Esophagus squamous epithelium (tissue), 5 donors: ENCODE results near the gene MFSD6L. TPM values are rescaled to one million over a fixed set of nuclear protein-coding genes. Genes with fewer than 3 reads are reported as not detected.
"Not testable (repeated sequence)": the region's sequence is repeated elsewhere in the genome, so short reads cannot be mapped to it uniquely, and the experiment has no call there.

Experiments used
- DNase-seq: peaks from one replicate; lab custom pipeline; 2025; lab: John Stamatoyannopoulos, UW
- H3K27ac ChIP-seq, 4 donors: fragments of 200-600 bp; sonication (generic); one replicate each; pipeline ENCODE4 v1.5.1; 2016 to 2019; ENCODE audit warnings: mild to moderate bottlenecking in 1 of 4
- H3K27me3 ChIP-seq, 4 donors: fragments of 200-600 bp; sonication (generic); 1 replicate in 3 of 4; 2 replicates in 1 of 4; pipeline versions ENCODE4 v1.5.1 to v1.6.0; 2017 to 2021; ENCODE audit warnings: antibody characterized with exemption in 1 of 4
- H3K36me3 ChIP-seq, 3 donors: fragments of 200-600 bp; sonication (generic); one replicate each; pipeline ENCODE4 v1.5.1; 2016 to 2019
- H3K4me1 ChIP-seq, 3 donors: fragments of 200-600 bp; sonication (generic); one replicate each; pipeline ENCODE4 v1.5.1; 2017 to 2019
- H3K4me3 ChIP-seq, 4 donors: fragments of 200-600 bp; sonication (generic); 1 replicate in 3 of 4; 2 replicates in 1 of 4; pipeline ENCODE4 v1.5.1; 2016 to 2019; ENCODE audit warnings: mild to moderate bottlenecking in 2 of 4, moderate library complexity in 1 of 4
- H3K9me3 ChIP-seq, 3 donors: fragments of 200-600 bp; sonication (generic); one replicate each; pipeline ENCODE4 v1.5.1; 2016 to 2019
- POLR2A ChIP-seq, 4 donors: fragments of 450-650 bp; IDR thresholded peaks; one replicate each; pipeline ENCODE4 v1.6.1; 2017; ENCODE audit warnings: antibody characterized with exemption in 4 of 4, mild to moderate bottlenecking in 4 of 4, moderate library complexity in 3 of 4
- WGBS, 2 donors: methylation state at CpG; one replicate each; pipeline ENCODE4 v1.1.5; 2018; 5-methylcytosine and 5-hydroxymethylcytosine counted together
- intact Hi-C: fragments of 100-400 bp; cut with DNase I; formaldehyde crosslinking; loops from one replicate; pipeline ENCODE4 v1.15.0; 2022
- total RNA-seq, 4 donors: library from RNA; depleted of rRNA; stranded (reverse); fragments of >200 nt; gene quantifications; one replicate each; pipeline ENCODE4 v1.1.0, GENCODE V29; 2016
- TF ChIP-seq, protein P1 (sequence below), 6 experiments: fragments of 450-650 bp in 4 of 6; fragments of 200-600 bp in 2 of 6; sonication (generic) in 2 of 6; IDR thresholded peaks; one replicate each; pipeline ENCODE4 v1.5.1; 2016 to 2019; ENCODE audit warnings: antibody characterized with exemption in 6 of 6, mild to moderate bottlenecking in 4 of 6, moderate library complexity in 4 of 6
- donor health status: DM: yes; HTN: yes; CAD: no.

The MFSD6L gene
- total RNA-seq, 4 donors from 2014 or later = 0.19 to 0.62 (median 0.48) TPM

DNA sequence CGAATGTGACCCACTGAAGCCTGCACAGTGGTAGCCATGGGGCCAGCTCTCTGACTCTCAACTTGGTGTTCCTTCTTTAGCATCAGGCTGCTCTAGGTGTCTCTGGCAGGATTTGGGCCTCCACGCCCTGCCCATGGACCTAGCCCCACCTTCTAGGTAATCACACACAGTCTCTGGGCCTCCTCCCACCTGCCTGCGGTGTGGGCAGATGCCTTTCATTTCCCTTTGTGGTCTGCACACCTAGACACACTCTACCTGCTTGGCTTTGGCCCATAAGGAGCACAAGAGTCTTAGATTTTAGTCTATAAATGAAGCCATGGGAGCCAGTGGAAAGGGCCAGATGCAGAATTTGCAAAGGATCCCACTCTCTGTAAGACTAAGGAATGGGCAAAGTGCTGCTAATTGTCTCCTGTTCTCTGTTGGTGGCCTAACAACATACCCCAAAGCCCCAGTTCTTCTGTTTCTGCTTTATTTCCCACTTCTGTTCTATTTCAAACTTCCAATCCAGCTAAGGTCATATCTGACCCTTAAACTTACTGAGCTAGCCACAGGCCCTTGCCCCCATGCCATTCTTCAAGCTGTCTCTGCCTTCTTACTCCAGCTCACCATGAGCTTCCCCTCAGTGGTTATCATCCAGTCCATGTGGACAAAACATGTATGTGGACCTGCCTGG lies 7.2 kb upstream of the MFSD6L start:
- H3K27me3 ChIP-seq = peaks cover 0 to 32% (median 0%) of the 10 kb centered on the region in 4 donors
- no peak overlapping the region for H3K4me3 ChIP-seq
- intact Hi-C loops = no loop called here
- peaks cover 0 to 11% (median 0%) of the 10 kb centered on the region in 3 donors for H3K9me3 ChIP-seq
- DNase-seq = no peak
- WGBS, 2 donors = 79 to 82% methylated on average over 3 of the region's 3 CpGs
- H3K27ac ChIP-seq = no peak overlapping the region
- no peaks in the 10 kb centered on the region for H3K36me3 ChIP-seq
- no peaks in the 10 kb centered on the region for H3K4me1 ChIP-seq
- TF ChIP-seq POLR2A (IDR thresholded peaks at IDR 0.05) = no peak
- TF ChIP-seq, protein P1, sequence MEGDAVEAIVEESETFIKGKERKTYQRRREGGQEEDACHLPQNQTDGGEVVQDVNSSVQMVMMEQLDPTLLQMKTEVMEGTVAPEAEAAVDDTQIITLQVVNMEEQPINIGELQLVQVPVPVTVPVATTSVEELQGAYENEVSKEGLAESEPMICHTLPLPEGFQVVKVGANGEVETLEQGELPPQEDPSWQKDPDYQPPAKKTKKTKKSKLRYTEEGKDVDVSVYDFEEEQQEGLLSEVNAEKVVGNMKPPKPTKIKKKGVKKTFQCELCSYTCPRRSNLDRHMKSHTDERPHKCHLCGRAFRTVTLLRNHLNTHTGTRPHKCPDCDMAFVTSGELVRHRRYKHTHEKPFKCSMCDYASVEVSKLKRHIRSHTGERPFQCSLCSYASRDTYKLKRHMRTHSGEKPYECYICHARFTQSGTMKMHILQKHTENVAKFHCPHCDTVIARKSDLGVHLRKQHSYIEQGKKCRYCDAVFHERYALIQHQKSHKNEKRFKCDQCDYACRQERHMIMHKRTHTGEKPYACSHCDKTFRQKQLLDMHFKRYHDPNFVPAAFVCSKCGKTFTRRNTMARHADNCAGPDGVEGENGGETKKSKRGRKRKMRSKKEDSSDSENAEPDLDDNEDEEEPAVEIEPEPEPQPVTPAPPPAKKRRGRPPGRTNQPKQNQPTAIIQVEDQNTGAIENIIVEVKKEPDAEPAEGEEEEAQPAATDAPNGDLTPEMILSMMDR (IDR thresholded peaks at IDR 0.05) = no peak

DNA sequence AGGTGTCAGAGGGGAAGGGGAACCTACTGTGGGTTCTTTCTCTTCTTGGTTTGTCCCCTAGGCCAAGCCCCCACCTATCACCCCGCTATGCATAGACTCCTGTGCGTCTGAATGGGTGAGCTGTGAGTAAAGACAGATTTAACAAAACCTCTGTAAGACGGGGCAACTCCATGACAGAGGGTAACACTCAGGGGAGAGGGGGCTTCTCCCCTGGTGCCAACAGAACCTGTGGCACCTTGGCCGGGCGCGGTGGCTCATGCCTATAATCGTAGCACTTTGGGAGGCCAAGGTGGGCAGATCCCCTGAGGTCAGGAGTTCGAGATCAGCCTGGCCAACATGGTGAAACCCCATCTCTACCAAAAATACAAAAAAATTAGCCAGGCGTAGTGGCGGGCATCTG lies 6.2 kb upstream of the MFSD6L start:
- WGBS, 2 donors = 93 to 100% methylated on average over 3 to 10 of the region's 10 CpGs
- H3K27me3 ChIP-seq = peaks cover 0 to 32% (median 0%) of the 10 kb centered on the region in 4 donors
- H3K4me1 ChIP-seq, H3K4me3 ChIP-seq, H3K27ac ChIP-seq, H3K9me3 ChIP-seq, H3K36me3 ChIP-seq, DNase-seq, intact Hi-C loops: not testable (repeated sequence)

DNA sequence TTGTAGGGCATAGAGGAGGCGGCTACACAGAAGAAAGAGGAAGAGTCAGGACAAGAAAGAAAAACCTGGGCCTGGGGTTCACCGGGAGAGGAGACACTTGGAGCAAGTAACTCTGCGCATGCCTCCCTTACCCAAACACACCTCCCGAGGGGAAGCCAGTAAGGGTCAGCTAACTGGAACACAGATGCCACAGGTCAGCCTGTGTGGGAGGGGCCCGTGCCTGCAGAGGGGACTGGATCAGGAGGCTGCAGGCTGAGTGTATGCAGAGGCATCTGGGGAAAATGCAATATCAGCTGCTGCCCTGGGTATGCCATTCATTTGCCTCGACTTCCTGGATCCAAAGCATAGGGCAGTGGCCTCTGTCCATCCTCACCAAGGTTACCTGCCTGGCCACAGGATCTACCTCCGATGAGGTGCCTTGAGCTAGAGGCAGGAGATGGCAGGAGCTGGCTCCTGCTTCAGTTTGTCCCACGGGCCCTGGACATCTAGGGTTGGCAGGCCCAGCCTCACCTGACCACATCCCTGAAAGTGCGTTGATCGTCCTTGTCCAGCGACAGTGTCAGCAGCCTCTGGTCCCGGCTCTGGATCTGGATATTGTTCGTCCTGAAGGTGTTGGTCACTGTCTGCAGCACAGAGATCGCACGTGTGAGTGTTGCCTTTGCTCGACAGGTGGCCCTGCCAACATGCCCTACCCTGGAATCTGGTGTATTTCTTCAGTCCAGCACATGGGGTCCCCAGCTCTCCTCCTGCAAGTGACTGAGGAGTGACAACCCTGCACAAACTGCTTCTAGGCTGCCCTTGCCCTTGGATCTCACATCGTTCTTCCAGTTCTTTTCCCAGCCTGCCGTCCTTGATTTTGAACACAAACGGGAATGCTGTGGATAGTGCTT lies 4.6 kb upstream of the MFSD6L start:
- Histone ChIP-seq H3K27me3 (peaks cover 0 to 30% (median 0%) of the 10 kb centered on the region in 4 donors), H3K4me3 (no peak overlapping the region), H3K27ac (no peak overlapping the region), H3K36me3 (no peaks in the 10 kb centered on the region), H3K4me1 (peaks cover 0 to 12% (median 7%) of the 10 kb centered on the region in 3 donors), H3K9me3 (no peaks in the 10 kb centered on the region)
- TF ChIP-seq POLR2A (IDR thresholded peaks at IDR 0.05) = no peak
- intact Hi-C loops = no loop called here
- DNase-seq = no peak
- 66 to 75% methylated on average over 11 to 17 of the region's 19 CpGs for WGBS, 2 donors

DNA sequence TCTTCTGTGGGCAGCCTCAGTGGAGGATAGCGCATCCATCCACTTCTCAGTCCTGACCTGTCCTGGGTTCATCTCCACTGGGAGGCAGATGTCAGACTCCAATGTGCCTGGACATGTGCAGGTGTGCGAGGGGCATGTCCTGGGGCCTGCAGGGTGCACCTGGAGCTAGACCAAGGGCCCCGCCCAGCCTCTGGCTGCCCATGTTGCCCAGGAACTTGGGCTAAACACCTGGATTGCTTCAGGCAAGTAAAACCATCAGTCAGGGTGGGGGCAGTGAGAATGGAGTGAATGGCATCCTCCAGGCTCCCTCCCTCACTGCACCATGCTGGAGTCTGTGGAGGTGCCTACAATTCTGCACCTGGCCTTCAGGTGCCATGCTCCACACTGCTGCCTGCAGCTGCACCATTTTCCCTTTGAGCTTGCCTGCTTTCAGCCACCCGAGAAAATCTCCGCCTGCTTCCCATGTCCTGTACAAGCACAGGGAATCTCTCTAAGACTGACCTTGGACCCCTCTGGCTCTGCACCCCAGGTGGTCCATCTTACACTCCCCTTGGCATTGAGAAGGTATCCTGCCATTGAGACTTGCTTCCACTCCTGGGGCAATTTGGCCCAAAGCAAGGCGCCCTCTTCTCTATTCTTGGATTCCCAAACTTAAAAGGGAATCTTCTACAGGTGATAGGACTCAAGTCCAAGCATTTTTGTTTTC lies 2.1 kb upstream of the MFSD6L start:
- 75 to 84% methylated on average over 4 of the region's 6 CpGs for WGBS, 2 donors
- Histone ChIP-seq H3K4me3 (no peak overlapping the region), H3K27ac (no peak overlapping the region), H3K36me3 (no peaks in the 10 kb centered on the region), H3K4me1 (peaks cover 0 to 14% (median 7%) of the 10 kb centered on the region in 3 donors), H3K9me3 (no peaks in the 10 kb centered on the region), H3K27me3 (peaks cover 0 to 36% (median 0%) of the 10 kb centered on the region in 4 donors)
- intact Hi-C loops = no loop called here
- DNase-seq = no peak
- TF ChIP-seq, protein P1 (IDR thresholded peaks at IDR 0.05) = no peak
- TF ChIP-seq POLR2A (IDR thresholded peaks at IDR 0.05) = no peak

DNA sequence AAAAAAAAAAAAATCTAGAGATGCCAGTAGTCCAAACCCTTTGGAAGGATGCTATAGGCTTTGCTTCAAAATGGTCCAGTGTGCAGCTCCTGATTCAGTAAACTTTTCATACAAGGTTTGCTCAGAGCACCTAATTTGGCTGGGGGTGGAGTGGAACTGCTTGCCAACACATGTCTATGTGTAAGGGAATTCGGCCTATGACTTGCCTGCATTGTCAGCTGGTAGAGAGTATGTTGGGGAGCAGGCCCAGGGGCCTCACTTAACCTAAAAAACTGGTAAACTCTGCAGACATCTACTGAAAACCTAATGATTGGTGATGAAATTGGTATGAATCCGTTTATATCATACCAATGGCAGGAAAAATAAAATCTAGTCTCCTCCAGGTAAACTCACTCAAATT lies 1.5 kb upstream of the MFSD6L start:
- no peak for DNase-seq
- intact Hi-C loops = no loop called here
- no peaks in the 10 kb centered on the region for H3K36me3 ChIP-seq
- WGBS, 2 donors = 66 to 71% methylated on average over 2 of the region's 2 CpGs
- H3K4me3 ChIP-seq = no peak overlapping the region
- peaks cover 0 to 14% (median 7%) of the 10 kb centered on the region in 3 donors for H3K4me1 ChIP-seq
- no peak overlapping the region for H3K27ac ChIP-seq
- H3K9me3 ChIP-seq = no peaks in the 10 kb centered on the region
- peaks cover 0 to 36% (median 0%) of the 10 kb centered on the region in 4 donors for H3K27me3 ChIP-seq
- TF ChIP-seq POLR2A (IDR thresholded peaks at IDR 0.05) = no peak
- TF ChIP-seq, protein P1 (IDR thresholded peaks at IDR 0.05) = no peak
